Femur (tissue), 1 donor: Measurements from ENCODE around the gene SPIN3.
"Not testable (repeated sequence)": the region's sequence is repeated elsewhere in the genome, so short reads cannot be mapped to it uniquely, and the experiment has no call there.

Source experiments
- DNase-seq: peaks from one replicate; pipeline ENCODE4 v3.0.0-alpha.2; 2017

SPIN3 gene

DNA sequence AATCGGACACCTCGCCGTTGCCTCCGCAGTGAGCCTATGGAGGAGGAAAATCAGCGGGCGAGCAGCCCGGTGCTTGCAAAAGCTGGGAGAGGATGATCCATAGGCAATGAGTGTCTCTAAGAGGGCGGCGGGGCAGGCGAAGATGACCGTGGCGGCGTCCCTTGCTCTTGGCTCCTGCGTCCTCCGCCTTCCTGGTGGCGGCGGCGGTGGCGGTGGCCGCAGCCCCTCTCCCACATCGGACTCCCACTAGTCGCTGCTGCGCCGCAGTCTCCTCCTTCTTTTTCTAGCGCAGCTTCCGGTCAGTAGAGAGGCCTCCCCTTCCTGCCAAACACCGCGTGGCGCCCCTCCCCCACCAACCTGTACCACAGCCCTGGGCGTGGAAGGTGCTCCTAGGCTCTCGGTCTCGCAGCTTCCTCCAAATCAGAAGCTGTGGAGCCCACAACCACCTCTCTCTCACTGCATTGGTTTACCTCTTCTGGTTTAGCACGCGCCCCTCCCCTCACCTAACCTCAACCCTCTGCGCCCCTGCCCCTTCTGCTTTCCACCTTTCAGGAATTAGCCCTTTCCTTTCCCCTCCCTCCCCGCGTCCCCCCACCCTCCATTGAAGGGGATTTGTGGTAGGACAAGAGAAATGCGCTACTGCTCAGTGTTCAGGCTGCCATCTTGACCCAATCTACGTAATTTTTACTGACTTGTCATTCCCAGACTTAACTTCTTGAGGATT is at the start of gene SPIN3:
Gene SPIN3 (minus strand): TSS at position 271 of the 724 bp plus-strand sequence. CDS start 594 bp downstream, outside the sequence.
- DNase-seq = peak; percentile 84

DNA sequence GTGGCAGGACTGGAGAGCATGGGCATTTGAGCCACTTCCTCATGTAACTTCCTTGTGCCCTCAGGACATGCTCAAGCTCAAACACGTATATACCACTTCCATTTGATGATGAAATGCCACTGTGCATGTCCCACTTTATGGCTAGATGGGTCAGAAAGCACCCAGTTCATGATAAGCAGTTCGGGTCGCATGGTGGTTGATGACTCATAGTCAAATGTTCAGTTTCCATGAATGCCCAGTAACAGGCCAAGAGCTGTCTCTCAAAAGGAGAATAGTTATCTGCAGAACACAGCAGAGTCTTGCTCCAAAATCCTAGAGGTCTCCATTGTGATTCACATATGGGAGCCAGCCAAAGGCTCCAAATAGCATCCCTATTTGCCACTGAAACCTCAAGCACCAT is 48.9 kb upstream of the SPIN3 start:
- DNase-seq = no peak

DNA sequence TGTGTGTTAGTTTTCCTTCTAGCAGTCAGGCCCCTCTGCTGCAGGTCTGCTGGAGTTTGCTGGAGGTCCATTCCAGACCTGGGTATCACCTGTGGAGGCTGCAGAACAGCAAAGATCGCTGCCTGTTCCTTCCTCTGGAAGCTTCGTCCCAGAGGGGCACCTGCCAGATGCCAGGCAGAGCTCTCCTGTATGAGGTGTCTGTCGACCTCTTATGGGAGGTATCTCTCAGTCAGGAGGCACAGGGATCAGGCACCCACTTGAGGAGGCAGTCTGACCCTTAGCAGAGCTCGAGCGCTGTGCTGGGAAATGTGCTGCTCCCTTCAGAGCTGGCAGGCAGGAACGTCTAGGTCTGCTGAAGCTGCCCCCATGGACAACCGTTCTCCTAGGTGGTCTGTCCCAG is 41.9 kb upstream of the SPIN3 start:
- DNase-seq = not testable (repeated sequence)

- DNase-seq = peak; percentile 25
These were observed 718 bp downstream of the SPIN3 start for GRCh38 chrX:56994375-56995270.

DNA sequence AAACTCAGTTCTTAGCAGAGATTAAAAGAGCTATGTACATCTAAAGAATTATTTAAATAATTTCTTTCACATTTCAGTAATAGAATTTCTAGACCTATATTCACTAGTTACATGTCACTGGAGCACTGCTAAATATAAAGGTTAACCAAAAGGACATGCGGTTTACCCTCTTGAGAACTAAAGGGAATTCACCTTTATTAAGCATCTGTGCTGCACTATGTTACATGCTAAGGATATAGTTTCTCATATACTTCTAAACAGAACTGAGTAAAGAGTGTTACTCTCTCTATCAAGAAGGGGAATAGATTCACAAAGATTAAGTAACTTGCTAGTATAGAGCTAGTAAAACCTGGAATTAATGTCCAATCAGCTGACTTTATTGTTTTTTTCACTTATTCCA is 7.6 kb downstream of the SPIN3 start:
- no peak for DNase-seq

DNA sequence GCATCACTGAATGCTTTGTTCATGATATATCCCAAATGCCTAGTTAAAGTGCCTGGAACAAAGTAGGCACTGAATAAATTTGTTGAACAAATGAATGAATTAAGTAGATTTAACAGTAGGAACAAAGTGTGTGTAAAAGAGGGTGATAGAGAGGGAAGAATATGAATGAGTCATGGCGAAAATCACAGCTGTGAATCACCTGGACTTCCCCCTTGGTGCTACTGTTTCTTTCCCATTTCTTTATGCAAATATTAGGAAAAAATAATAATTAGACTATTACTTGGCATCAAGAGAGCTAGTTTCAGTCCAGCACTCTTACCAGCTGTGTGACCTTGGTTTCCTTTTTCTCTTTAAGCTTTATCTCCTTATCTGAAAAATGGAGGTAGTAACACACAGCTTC is 9.2 kb downstream of the SPIN3 start:
- no peak for DNase-seq

- peak; percentile 27 for DNase-seq
These were observed 17.2 kb downstream of the SPIN3 start for GRCh38 chrX:56978172-56978571.

DNA sequence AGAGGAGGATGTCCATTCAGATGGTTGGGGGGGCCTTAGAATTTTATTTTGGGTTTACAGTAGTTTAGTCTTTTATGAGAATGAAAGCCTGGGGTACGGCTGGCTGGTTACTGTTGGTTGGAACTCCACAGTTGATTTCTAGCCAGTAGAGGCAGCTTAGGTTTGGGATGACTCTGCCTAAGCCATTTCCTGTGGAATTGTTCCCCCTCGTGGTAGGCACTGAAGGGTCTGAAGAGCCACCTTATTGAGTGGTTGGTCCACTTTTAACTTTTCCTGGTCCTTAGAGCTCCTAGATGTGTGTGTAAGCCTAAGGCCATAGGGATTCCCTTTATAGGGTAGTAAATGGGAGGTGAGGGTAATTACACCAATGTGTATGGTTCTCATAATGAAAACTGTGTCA is 19.7 kb downstream of the SPIN3 start:
- no peak for DNase-seq

GRCh38 chrX:56974408-56974807 is 20.9 kb downstream of the SPIN3 start:
- DNase-seq = no peak

GRCh38 chrX:56969559-56969958 is 25.8 kb downstream of the SPIN3 start:
- no peak for DNase-seq

DNA sequence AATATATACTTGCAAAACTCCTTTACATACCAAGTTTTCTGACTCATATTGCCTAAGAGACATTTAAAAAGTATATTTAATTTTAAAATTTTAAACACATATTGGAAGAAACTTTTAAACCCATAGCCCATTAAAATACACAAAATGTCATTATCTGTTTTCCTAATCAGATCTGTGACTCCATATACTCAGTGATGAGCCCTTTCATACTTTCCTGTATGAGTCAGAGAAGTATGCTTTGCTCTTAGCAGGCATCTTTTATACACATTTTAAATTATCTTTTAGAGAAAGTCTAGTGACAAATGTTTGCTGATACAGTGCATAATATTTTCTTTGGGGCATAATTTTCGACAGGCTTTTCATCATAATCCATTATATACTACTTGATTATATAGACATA is 26.4 kb downstream of the SPIN3 start:
- no peak for DNase-seq

GRCh38 chrX:56963377-56963776 is 32.0 kb downstream of the SPIN3 start:
- no peak for DNase-seq

- DNase-seq = no peak
These were observed 47.6 kb downstream of the SPIN3 start for GRCh38 chrX:56947699-56948098.

DNA sequence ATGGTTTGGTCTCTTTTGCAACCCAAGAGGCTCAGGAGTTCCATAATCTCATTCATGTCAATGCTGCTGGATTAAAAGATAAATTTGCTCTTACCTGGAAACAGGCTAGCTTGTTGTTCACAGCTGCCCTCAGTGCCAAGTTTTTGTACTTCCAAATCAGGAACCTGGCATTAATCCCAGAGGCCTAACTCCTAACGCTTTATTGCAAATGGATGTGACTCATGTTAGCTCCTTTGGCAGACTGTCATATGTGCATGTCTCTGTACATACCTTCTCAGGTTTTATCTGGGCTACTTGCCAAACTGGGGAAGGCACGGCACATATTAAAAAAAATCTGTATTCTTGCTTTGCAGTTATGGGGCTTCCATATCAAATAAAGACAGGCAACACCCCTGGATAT is 49.1 kb downstream of the SPIN3 start:
- not testable (repeated sequence) for DNase-seq

GRCh38 chrX:56945226-56945625 is 50.1 kb downstream of the SPIN3 start:
- DNase-seq = not testable (repeated sequence)

DNA sequence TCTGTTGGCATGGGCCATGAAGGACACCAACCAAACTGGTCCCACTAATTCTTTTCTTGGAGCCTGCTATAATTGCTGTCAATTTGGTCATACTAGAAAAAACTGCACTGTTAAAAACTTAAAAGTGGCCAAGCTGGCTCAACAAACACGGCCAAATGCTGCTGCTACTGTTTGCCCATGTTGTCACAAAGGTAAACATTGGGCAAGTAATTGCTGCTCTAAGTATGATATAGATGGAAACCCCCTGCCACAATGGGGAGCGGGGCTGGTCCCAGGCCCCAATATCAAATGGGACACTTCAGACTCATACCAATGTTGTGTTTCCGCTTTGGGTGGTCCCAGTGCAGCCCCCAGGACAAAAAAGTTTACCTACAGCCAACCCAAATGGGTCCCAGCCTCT is 52.1 kb downstream of the SPIN3 start:
- no peak for DNase-seq
